Astrocyte of the spinal cord (primary cell): ENCODE results near the gene CNGA1.

Experiments
- DNase-seq: peaks from one replicate; pipeline ENCODE4 v3.0.0; 2011; ENCODE audit warnings: low read depth, low spot score
- H3K4me3 ChIP-seq: 2 replicates; pipeline ENCODE4 v1.5.1; 2011; ENCODE audit warnings: low read depth, mild to moderate bottlenecking, low read length, moderate library complexity
- CTCF ChIP-seq: IDR thresholded peaks from 2 replicates; pipeline ENCODE4 v1.5.1; 2012; ENCODE audit warnings: low read depth, mild to moderate bottlenecking, low read length, inconsistent platforms
- in situ Hi-C: cut with HindIII; loops from 2 replicates; pipeline ENCODE4 v1.10.0; 2017; ENCODE audit warnings: low sequenced_read_pairs

CNGA1 gene

DNA sequence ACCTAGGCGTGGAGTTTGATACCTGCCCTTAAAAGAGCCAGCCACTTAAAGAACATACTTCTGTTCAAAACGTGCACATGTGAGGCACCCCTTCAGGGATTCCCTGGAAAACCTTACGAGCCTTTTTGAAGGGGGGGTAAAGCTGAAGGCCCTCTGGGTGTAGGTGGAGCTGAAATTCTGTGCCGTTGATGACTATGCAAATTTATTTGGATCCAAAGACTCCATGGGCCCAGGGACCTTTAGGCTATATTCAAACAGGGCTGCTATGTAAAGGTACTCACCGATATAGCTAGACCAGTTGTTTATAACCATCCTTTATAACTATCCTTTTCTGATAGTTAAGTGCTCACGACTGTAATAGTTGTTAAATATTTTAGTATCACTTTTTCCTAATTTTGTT is 61.8 kb downstream of the CNGA1 start:
- no peak for TF ChIP-seq CTCF
- no peak overlapping the region for H3K4me3 ChIP-seq
- no peak for DNase-seq
- in situ Hi-C loops = no loop called here

DNA sequence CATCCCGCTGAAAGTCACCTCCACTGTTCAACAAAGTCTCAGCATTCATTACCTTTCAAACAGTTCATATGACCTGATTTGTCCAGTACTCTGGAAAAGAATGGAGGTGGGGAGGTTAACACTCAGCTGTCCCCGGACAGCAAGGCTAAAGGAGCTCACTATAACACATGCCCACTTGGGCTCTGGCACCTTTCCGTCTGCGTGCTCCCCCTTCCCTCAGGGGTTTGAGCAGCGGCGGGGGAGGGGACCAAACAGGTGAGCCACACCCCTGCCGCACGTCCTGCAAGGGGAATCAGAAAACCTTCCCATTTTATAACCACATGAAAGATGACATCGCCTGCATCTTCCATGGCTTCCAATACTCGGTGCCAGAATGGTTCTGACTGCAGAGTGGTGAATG is 62.2 kb downstream of the CNGA1 start:
- in situ Hi-C loops = no loop called here

GRCh38 chr4:47945930-47946726 is 70.4 kb downstream of the CNGA1 start:
- TF ChIP-seq CTCF = no peak
- no peak for DNase-seq
- no peak overlapping the region for H3K4me3 ChIP-seq
- in situ Hi-C loops = no loop called here

More for the DNA sequence above, 62.2 kb downstream of the CNGA1 start:
- DNase-seq = no peak
- no peak overlapping the region for H3K4me3 ChIP-seq
- TF ChIP-seq CTCF = no peak

DNA sequence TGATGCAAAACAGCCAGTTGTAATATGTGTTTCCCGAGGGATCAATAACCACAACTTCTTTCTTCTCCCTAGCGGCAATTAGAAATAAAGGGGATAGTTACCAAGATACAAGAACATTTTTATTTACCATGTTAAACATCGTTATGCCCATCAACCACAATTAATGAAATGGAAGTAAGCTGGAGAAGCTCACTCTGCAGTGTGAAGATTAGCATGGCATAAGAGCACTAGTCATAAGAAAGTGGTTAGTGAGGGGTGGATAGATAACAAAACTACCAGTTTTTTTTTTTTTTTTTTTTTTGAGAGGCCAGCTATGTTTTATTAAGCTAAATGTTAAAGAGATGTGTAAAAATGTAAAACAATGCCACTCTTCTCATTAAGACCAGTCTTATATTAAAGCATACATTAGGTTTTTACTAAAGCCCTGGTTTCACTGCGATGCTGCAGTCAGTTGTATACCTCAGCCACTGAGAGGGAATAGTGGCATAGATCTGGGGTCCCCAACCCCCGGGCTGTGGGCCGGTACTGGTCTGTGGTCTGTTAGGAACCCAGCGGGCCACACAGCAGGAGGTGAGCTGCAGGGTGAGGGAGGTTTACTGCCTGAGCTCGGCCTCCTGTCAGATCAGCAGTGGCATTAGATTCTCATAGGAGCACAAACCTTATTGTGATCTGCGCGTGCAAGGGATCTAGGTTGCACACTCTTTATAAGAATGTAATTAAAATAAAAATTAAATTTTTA is 74.2 kb downstream of the CNGA1 start:
- TF ChIP-seq CTCF = no peak
- in situ Hi-C loops = no loop called here
- no peak for DNase-seq
- no peak overlapping the region for H3K4me3 ChIP-seq

GRCh38 chr4:47939456-47939855 is 77.0 kb downstream of the CNGA1 start:
- no peak overlapping the region for H3K4me3 ChIP-seq
- in situ Hi-C loops = no loop called here
- TF ChIP-seq CTCF = no peak
- DNase-seq = no peak

DNA sequence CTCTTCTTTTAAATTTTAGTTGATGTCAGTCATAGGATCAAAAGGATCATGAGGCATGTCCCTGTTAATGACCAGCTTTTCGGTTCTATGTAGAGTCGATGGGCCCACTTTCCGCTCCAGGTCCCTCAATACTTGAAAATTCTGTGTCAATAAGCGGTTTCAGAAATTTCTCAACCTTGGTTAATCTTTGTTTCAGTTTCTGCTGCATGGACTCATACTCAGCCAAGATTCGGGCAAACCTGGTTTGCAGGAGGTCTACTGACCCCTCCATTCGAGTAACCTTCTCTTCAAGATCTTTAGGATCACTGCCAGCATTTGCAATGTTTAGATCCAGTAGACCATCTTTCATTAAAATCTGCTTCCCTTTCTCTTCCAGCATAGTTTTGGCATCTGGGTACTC is 80.1 kb downstream of the CNGA1 start:
- TF ChIP-seq CTCF = no peak
- no peak for DNase-seq
- no peak overlapping the region for H3K4me3 ChIP-seq
- in situ Hi-C loops = no loop called here
